T-helper 22 cell (primary cell): ENCODE data around the gene SYK.

ENCODE experiments used
- DNase-seq: peaks from one replicate; pipeline ENCODE4 v3.0.0-alpha.2; 2020; ENCODE audit warnings: low read depth

SYK gene

DNA sequence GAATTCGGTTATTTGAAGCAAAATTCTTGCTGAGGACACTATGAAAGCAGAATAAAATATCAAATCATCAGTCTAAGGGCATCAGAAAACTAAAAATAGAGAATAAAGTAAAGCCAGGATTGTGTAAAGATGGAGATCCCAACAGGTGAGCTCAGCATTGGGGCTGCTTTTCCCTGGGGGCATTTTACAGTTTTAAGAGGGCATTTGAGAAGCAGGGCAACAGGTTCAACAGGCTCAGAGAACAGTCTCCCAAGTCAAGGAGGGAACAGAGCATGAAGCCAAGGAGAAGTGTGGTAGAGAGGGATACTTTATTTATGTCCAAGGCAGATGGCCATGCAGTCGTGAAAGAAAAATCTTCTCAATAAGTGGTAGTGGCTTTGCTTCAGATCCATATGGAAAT is 145.4 kb downstream of the SYK start:
- no peak for DNase-seq
